DMS153 treated with DMSO at 0.1 percent for 48 hours (cell line): ENCODE measurements around the gene PRICKLE1.

Source experiments
- DNase-seq: peaks from one replicate; lab custom pipeline; 2025; ENCODE audit not compliant: unreplicated experiment; lab: John Stamatoyannopoulos, UW

The PRICKLE1 gene

DNA sequence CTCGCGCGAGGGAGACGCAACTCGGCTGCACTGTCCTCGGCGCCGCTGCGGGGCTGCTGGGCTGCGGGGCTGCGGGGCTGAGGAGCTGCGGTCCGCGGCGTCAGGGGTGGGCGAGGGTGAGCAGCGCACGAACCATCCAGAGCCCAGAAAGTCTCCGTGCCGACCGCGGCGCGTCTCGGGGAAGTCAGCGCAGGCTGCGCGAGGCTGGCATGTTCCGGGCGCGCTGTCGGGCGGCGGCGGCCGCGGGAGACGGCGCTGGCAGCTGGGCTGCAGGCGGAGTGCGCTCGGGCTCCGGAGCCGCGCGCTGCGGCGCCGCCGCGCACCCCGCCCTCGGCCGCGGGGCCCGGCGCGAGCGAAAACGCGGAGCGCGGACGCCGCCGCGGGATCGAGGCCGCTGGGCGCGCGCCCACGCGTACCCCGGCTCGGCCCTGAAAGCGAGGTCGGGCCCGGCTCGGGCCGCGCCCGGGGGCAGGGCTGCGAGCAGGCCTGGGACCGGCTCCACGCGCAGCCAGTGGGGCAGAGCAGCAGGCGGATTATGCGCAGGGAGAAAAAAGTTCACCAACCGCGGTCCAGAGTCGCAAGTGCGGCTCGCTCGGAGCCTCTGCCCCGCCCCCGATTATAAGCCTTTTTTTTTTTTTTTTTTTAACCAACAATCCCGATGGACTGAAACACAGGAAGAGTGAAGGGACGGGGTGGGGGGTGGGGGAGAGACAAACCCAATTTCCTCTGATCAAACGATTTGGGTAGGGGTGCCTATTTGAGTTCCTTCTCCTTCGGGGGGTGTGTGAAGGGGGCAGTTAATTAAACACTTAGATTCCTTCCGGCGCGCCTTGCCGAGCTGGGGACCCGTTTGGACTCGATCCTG, at the start of gene PRICKLE1:
Gene PRICKLE1, minus strand, starts transcription at position 282 of the 865 bp plus-strand sequence. CDS start 117,230 bp downstream, outside the sequence.
- DNase-seq = no peak

DNA sequence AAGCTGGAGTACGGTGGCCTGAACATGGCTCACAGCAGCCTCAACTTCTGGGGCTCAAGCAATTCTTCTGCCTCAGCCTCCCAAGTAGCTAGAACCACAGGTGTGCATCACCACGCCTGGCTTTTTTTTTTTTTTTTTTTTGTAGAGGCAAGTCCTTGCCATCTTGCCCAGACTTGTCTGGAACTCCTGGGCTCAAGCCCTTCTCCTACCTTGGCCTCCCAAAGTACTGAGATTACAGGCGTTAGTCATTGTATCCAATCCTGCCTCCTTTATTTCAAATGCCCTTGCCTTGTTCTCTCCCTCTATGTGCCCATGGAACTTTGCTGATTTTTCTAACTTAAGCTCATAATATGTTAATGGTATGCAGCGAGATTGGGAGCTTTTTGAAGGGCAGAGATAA, 49.2 kb upstream of the PRICKLE1 start:
- no peak for DNase-seq

DNA sequence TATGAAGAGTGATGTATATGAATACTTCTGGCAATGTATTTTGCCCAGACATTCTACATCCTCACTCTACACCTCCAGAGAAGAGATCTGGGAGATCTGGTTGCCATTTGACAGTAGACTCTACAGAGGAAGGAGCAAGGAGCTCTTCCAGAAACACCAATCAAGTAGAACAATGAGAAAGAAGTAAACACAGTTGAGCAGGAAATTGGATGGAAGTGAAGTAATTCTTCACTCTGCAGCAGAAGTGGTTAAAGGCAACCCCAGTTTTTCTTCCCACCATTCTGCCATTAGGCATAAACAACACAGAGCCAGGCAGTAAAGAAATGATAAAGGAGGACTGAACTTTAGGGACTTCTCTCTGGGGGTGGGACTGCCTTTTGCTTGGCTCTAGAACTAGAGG, 48.5 kb upstream of the PRICKLE1 start:
- DNase-seq = no peak

DNA sequence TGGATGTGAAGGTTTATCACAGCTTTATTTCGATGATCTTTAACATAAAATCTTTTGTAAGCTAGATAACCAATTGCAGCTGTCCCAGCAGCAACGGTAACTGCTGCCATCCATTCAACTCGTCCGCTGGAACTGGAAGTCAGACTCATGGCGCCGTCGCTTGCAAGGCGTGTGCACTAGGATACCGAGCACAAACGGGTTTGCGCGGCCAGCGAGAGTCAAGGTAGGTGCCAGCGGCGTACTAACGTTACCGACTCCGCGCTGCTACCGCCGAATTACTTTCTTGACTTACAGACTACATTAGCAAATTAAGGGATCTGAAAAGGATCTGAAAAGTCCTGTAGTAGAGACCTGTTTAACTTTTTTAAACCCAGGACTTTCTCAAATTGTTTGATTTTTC, 47.4 kb upstream of the PRICKLE1 start:
- no peak for DNase-seq

- DNase-seq = no peak
Observed at GRCh38 chr12:42633594-42633993, 44.0 kb upstream of the PRICKLE1 start.

DNA sequence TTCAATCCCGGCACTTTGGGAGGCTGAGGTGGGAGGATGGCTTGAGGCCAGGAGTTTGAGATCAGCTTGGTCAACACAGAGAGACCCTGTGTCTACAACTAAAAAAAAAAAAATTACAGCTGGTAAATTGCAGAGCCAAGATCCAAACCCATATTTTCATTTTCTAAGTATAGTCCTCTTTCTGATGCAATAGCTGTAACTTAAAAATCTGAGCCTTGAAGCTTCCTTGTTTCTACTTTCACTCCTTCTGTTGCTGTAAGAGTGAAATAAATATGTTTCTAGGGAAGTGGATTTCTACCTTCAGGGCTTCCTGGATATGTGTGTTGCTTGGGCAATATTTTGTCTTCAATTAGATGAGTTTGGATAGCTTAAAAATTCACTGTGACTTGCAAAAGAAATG, 42.0 kb upstream of the PRICKLE1 start:
- no peak for DNase-seq

- no peak for DNase-seq
Observed at GRCh38 chr12:42630314-42630713, 40.8 kb upstream of the PRICKLE1 start.

DNA sequence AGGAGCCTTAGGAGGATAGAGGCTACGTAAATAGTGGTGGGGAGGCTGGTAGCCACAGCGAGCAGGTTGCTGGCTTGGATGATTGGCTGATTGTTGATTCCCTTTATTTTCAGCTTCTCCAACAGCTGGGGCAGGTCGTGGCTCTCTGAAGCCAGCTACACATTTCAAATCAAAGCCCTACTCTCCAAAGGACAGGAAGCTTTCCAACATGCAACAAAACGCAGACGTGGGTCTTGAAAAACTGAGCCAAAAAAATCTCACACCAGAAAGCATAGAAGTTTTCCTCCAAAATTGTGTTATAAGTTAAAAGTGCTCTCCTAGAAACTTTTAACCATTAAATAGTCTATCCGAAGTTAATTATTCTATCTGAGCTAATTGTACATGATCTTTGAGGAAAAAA, 37.6 kb upstream of the PRICKLE1 start:
- no peak for DNase-seq

DNA sequence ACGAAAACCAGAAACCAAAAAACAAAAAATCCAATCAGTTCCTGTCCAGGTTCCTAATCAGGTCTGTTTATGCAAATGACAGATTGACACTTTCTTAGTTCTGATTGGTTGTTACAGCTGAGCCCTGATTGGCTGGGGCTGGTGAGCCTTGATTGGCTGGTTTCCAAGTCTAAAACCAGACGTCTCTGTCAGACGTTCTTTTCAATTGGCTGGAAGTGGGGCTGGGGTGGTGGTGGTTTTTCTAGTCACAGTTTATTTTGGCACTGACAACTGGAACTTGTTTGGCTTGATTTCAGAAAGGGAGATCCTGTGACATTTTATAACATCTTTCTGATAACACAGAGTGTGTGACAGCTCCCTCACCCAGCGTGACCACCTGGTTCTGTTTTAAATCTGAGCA, 36.1 kb upstream of the PRICKLE1 start:
- DNase-seq = no peak

DNA sequence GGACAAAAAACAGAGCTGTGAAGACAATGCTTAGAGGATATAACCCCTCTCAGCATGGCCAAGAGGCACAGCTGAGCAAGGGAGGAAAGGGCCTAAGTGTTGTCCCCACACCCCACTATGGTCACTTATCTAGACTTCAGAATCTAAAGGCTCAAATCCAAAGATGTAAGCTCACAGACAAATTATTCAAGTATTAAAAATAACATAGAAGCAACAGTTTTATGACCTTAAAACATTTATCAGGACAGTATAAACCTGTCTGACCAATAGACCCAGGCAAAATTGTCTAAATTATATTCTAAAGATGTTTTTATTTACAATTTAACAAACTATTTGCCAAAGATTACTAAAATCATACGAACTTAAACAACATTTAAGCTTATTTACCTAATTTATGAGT, 28.1 kb upstream of the PRICKLE1 start:
- no peak for DNase-seq

DNA sequence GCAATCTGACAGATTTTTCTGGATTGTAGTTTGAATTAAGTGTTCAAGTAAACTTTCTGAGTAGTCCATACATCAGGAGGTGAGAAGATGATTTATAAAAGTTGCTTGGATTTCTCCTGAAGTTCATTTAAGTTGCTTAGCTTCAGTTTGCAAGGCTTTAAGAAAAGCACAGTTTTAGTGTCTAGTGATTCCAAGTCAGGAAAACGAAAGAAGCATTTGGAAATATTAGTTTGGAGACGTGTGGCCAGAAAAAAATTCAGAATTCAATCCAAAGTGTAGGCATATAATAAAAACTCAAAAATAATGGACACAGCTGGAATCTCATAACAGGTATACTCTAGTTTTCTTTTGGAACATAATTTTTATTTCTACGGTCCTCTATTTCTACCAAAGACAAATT, 25.5 kb upstream of the PRICKLE1 start:
- DNase-seq = no peak

DNA sequence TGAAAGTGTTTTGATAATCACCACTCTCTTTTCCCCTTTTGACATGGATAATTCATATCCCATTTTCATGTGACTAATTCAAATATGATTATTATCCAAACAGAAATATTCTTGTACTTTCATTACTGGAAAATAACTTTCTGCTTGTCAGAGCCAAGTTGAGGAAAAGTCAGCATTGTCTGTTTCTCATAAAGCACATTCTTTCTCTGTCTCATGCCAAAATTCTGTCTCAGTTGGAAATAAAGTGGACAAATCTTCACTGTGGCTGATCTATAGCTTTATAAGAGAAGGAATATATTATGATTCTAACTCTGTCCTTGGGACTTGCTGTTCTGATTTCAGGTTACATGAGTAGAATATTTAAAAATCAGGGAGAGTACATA, 22.7 kb upstream of the PRICKLE1 start:
- DNase-seq = no peak

GRCh38 chr12:42611571-42612230, 22.2 kb upstream of the PRICKLE1 start:
- no peak for DNase-seq

GRCh38 chr12:42609605-42610004, 20.1 kb upstream of the PRICKLE1 start:
- no peak for DNase-seq

DNA sequence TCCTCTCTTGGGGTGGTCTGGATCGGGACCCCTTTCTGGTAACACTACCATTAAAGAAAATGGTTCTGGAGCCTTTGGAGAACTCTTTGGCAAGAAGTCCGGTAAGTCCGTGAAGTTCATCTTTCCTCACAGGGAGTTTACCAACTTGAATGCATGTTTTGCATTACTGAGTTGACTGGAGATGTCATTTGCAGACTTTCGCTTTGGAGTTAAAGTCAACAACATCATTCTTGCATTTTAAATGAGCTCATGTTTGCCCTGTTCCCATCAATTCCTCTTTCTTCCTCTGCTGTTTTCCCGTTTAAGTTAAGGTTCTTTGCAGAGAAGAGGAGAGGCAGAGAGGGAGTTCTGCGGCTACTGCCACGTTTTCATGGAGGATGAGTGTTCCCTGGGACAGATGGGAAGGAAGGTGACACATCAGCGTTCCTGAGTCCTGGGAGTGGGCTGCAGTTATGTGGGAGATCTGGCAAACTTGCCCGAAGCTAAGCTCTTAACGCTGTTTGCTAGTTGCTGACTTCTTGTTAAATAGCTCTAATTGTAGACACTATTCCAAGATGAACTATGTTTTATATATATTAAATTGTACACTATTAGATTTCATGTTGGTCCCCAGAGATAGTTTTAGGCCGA, 18.8 kb upstream of the PRICKLE1 start:
- DNase-seq = no peak

- no peak for DNase-seq
Observed at GRCh38 chr12:42607584-42608058, 18.1 kb upstream of the PRICKLE1 start.

GRCh38 chr12:42606471-42606870, 16.9 kb upstream of the PRICKLE1 start:
- DNase-seq = no peak

GRCh38 chr12:42605685-42606084, 16.1 kb upstream of the PRICKLE1 start:
- no peak for DNase-seq

DNA sequence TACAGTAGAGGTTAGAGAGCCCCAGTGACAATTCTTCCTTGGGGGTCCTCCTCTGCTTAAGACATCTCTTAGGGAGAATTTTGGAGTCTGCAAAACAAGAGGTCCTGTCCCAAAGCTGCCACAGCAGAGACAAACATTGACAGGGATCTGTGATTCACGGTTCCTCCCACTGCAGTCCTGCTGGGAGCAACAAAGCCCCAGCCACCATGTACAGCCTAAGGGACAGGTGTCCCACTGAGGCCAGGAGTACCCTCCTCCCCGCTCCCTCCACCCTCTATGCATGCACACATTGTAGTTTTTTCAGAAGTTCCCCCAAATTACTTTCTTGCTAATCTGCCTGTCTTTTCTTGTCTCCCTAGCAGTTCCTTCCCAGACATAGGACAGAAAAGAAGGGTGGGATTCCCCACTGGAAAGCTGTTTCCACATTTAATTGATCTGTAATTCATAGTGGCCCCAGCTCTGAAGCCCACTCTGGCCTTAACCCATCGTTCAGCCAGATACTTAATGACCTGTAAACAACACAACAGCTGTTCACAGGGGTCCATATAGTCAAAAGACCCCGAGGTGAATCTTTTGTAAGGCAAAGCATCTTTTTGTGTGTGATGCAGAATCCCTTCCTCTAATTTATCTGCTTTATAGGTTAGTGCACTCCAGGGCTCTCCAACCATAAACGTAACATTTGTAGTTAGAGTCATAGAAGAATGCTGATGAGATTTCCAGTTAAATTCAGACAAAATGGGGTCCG, 13.9 kb upstream of the PRICKLE1 start:
- DNase-seq = no peak

- DNase-seq = no peak
Observed at GRCh38 chr12:42593874-42594273, 4.3 kb upstream of the PRICKLE1 start.

- DNase-seq = no peak
Observed at GRCh38 chr12:42590330-42590934, 886 bp upstream of the PRICKLE1 start.
